Gastrocnemius medialis (tissue), 4 donors: ENCODE results near the gene DDX18. TPM values are rescaled to one million over a fixed set of nuclear protein-coding genes. Genes with fewer than 3 reads are reported as not detected.
A peak's percentile ranks its signal among the peaks of the same experiment; 100 is the strongest.

Experiments used
- ATAC-seq, 2 donors: fragments of 150-250 bp; one replicate each; pipeline ENCODE4 v1.9.1; 2016
- DNase-seq, 2 donors: peaks; one replicate each; pipeline ENCODE4 v3.0.0-alpha.2; 2019
- H3K27ac ChIP-seq, 4 donors: fragments of 200-600 bp; sonication (generic); 1 replicate in 1 of 4; 2 replicates in 3 of 4; pipeline ENCODE4 v1.5.1; 2016 to 2018; ENCODE audit warnings: mild to moderate bottlenecking in 2 of 4, moderate library complexity in 1 of 4
- H3K27me3 ChIP-seq, 3 donors: fragments of 200-600 bp; sonication (generic) in 2 of 3; 1 replicate in 1 of 3; 2 replicates in 2 of 3; pipeline versions ENCODE4 v1.5.1 to v1.6.0; 2016 to 2019; ENCODE audit warnings: mild to moderate bottlenecking in 1 of 3, moderate library complexity in 1 of 3
- H3K36me3 ChIP-seq, 2 donors: fragments of 200-600 bp; sonication (generic) in 1 of 2; one replicate each; pipeline ENCODE4 v1.5.1; 2017 to 2018
- H3K4me1 ChIP-seq, 2 donors: fragments of 200-600 bp; sonication (generic) in 1 of 2; one replicate each; pipeline ENCODE4 v1.5.1; 2016 to 2017; ENCODE audit warnings: mild to moderate bottlenecking in 2 of 2
- H3K4me3 ChIP-seq, 4 donors: fragments of 200-600 bp; sonication (generic) in 3 of 4; 1 replicate in 1 of 4; 2 replicates in 3 of 4; pipeline ENCODE4 v1.5.1; 2016 to 2019; ENCODE audit warnings: mild to moderate bottlenecking in 2 of 4
- H3K9me3 ChIP-seq, 3 donors: fragments of 200-600 bp; sonication (generic) in 2 of 3; 1 replicate in 1 of 3; 2 replicates in 2 of 3; pipeline ENCODE4 v1.5.1; 2016 to 2019
- POLR2A ChIP-seq, 2 donors: fragments of 450-650 bp; IDR thresholded peaks; one replicate each; pipeline ENCODE4 v1.6.1; 2017; ENCODE audit warnings: antibody characterized with exemption in 2 of 2, mild to moderate bottlenecking in 2 of 2, moderate library complexity in 2 of 2
- in situ Hi-C, 4 donors: fragments of 200-750 bp; cut with MboI; loops; one replicate each; pipeline versions ENCODE4 v1.15.0 to v1.8.0; 2017; ENCODE audit warnings: low sequenced_read_pairs in 4 of 4
- intact Hi-C: fragments of 100-400 bp; cut with DNase I; formaldehyde crosslinking; loops from one replicate; pipeline ENCODE4 v1.15.1; 2023; ENCODE audit warnings: low total_unique reads
- total RNA-seq, 4 donors: library from RNA; depleted of rRNA; stranded (reverse); fragments of >200 nt; gene quantifications; one replicate each; pipeline versions ENCODE4 v1.1.0 to v1.2.3, GENCODE V29; 2016
- TF ChIP-seq, protein P1 (sequence below), 5 experiments: fragments of 450-650 bp in 3 of 5; fragments of 200-600 bp in 2 of 5; sonication (generic) in 2 of 5; IDR thresholded peaks in 4 of 5; conservative IDR thresholded peaks in 1 of 5; 1 replicate in 4 of 5; 2 replicates in 1 of 5; pipeline ENCODE4 v1.5.1; 2016 to 2019; ENCODE audit warnings: antibody characterized with exemption in 5 of 5, mild to moderate bottlenecking in 3 of 5, moderate library complexity in 3 of 5

The DDX18 gene
- 10 to 100 TPM; 21.8 to 37.1 (median 24.7) TPM for total RNA-seq

- in situ Hi-C loops (no loop called here), intact Hi-C loops (loop anchor here (1.0 to 10.0 kb wide), 6 partner anchors 189 to 1550 kb away; partner anchors contain the start of genes C2orf76, DBI and INSIG2)
- DNase-seq (peak; percentile 94 to 95), ATAC-seq (peak; percentile 98)
- Histone ChIP-seq H3K27ac (peak within 1 kb of the TSS; percentile 89 to 92 (median 92)), H3K9me3 (no peaks in the 10 kb centered on the region), H3K4me1 (peaks cover 18 to 27% of the 10 kb centered on the region in 2 donors), H3K27me3 (no peaks in the 10 kb centered on the region), H3K36me3 (peaks cover 4 to 27% of the 10 kb centered on the region in 2 donors), H3K4me3 (peak within 1 kb of the TSS; percentile 80 to 87 (median 81))
- peak; percentile 63 to 68 for TF ChIP-seq POLR2A (IDR thresholded peaks at IDR 0.05)
- TF ChIP-seq, protein P1, sequence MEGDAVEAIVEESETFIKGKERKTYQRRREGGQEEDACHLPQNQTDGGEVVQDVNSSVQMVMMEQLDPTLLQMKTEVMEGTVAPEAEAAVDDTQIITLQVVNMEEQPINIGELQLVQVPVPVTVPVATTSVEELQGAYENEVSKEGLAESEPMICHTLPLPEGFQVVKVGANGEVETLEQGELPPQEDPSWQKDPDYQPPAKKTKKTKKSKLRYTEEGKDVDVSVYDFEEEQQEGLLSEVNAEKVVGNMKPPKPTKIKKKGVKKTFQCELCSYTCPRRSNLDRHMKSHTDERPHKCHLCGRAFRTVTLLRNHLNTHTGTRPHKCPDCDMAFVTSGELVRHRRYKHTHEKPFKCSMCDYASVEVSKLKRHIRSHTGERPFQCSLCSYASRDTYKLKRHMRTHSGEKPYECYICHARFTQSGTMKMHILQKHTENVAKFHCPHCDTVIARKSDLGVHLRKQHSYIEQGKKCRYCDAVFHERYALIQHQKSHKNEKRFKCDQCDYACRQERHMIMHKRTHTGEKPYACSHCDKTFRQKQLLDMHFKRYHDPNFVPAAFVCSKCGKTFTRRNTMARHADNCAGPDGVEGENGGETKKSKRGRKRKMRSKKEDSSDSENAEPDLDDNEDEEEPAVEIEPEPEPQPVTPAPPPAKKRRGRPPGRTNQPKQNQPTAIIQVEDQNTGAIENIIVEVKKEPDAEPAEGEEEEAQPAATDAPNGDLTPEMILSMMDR (IDR thresholded peaks at IDR 0.05 in 4 of 5, conservative IDR thresholded peaks at IDR 0.05 in 1 of 5): peak; percentile 90 to 99 (median 99)
These were observed at the start of gene DDX18 for GRCh38 chr2:117814417-117815264. Gene DDX18, plus strand, starts transcription at chr2:117814691. Its CDS starts 87 bp downstream, at chr2:117814778.

- TF ChIP-seq, protein P1 (IDR thresholded peaks at IDR 0.05 in 4 of 5, conservative IDR thresholded peaks at IDR 0.05 in 1 of 5): no peak
- no peak for TF ChIP-seq POLR2A (IDR thresholded peaks at IDR 0.05)
- ATAC-seq (no peak), DNase-seq (no peak)
- H3K27me3 ChIP-seq: no peaks in the 10 kb centered on the region
- H3K27ac ChIP-seq: no peak overlapping the region
- no peaks in the 10 kb centered on the region for H3K4me1 ChIP-seq
- in situ Hi-C loops (no loop called here), intact Hi-C loops (no loop called here)
- H3K4me3 ChIP-seq: no peak overlapping the region
- H3K9me3 ChIP-seq: no peaks in the 10 kb centered on the region
- H3K36me3 ChIP-seq: no peaks in the 10 kb centered on the region
These were observed 43.8 kb upstream of the DDX18 start for GRCh38 chr2:117770730-117771129.

DNA sequence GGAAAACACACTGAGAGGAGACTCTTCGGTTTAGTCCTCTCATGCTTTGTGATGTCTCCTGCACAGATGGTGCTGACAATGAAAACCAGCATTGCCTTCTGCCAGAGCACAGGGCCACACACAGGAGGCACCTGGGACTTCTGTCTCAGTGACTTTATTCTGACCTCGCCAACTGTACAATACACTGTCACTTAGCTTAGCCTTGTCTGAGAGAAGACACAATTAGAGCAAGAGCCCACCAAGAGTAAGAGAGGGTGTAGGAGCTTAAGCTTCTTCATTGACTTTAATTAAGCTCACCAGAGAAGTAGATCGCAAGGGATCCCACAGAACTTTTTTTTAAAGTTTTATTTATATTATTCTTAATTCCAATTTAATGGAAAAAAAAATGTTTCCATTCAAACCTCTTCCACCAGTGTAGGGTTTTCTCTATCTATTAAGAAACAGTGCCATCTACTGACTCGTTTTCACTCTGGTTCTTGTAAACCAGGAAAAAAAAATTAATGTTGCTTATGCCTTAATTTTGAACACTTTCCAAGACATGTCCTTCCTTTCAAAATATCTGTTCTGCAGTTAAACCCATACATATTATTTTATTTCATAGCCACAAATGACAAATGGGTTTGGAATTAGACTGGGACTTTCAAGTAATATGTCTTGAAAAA is 42.4 kb upstream of the DDX18 start:
- intact Hi-C loops: no loop called here
- in situ Hi-C loops: no loop called here
- no peaks in the 10 kb centered on the region for H3K27me3 ChIP-seq
- no peaks in the 10 kb centered on the region for H3K9me3 ChIP-seq
- no peak overlapping the region for H3K4me3 ChIP-seq
- H3K27ac ChIP-seq: no peak overlapping the region
- no peaks in the 10 kb centered on the region for H3K4me1 ChIP-seq
- ATAC-seq (no peak), DNase-seq (no peak)
- H3K36me3 ChIP-seq: no peaks in the 10 kb centered on the region
- TF ChIP-seq, protein P1 (IDR thresholded peaks at IDR 0.05 in 4 of 5, conservative IDR thresholded peaks at IDR 0.05 in 1 of 5): no peak

GRCh38 chr2:117774716-117775115 is 39.8 kb upstream of the DDX18 start:
- Histone ChIP-seq H3K27me3 (no peaks in the 10 kb centered on the region), H3K4me1 (no peaks in the 10 kb centered on the region), H3K9me3 (no peaks in the 10 kb centered on the region), H3K36me3 (no peaks in the 10 kb centered on the region), H3K4me3 (no peak overlapping the region), H3K27ac (no peak overlapping the region)
- TF ChIP-seq, protein P1 (IDR thresholded peaks at IDR 0.05 in 4 of 5, conservative IDR thresholded peaks at IDR 0.05 in 1 of 5): no peak
- TF ChIP-seq POLR2A (IDR thresholded peaks at IDR 0.05): no peak
- intact Hi-C loops (no loop called here), in situ Hi-C loops (no loop called here)
- DNase-seq (no peak), ATAC-seq (no peak)
